GM12873 (cell line): ENCODE measurements around the gene TIMP2.

Experiments
- TF ChIP-seq, protein P1 (sequence below): IDR thresholded peaks from 2 replicates; pipeline ENCODE4 v1.5.1; 2012; ENCODE audit warnings: low read depth, mild to moderate bottlenecking, moderate library complexity, low read length, control low read depth; ENCODE audit not compliant: insufficient read depth; ENCODE audit errors: missing control alignments

TIMP2 gene, protein sequence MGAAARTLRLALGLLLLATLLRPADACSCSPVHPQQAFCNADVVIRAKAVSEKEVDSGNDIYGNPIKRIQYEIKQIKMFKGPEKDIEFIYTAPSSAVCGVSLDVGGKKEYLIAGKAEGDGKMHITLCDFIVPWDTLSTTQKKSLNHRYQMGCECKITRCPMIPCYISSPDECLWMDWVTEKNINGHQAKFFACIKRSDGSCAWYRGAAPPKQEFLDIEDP

DNA sequence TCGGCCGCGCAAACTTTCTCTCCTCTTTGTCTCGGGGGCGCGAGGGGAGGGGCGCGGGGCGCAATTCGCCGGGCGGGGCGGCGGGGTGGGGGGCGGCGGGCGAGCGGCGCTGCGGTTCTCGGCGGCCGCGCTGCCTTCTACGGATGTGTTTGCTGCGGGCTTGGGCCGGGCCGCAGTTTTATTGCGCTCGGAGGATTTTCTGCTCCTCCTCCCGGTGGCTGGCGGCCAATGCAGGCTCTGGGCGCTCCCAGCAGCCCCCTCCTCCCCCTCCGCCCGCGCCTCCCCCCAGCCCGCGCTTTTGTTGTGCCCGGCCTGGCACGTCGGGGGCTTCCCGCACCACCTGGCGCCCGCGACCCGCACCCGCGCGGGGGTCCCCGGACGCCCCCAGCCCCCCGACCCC is at the start of gene TIMP2:
TSS of gene TIMP2 (minus strand) at position 154 of the 400 bp plus-strand sequence. CDS start 299 bp downstream, outside the sequence.
- TF ChIP-seq, protein P1, sequence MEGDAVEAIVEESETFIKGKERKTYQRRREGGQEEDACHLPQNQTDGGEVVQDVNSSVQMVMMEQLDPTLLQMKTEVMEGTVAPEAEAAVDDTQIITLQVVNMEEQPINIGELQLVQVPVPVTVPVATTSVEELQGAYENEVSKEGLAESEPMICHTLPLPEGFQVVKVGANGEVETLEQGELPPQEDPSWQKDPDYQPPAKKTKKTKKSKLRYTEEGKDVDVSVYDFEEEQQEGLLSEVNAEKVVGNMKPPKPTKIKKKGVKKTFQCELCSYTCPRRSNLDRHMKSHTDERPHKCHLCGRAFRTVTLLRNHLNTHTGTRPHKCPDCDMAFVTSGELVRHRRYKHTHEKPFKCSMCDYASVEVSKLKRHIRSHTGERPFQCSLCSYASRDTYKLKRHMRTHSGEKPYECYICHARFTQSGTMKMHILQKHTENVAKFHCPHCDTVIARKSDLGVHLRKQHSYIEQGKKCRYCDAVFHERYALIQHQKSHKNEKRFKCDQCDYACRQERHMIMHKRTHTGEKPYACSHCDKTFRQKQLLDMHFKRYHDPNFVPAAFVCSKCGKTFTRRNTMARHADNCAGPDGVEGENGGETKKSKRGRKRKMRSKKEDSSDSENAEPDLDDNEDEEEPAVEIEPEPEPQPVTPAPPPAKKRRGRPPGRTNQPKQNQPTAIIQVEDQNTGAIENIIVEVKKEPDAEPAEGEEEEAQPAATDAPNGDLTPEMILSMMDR, result peak; percentile 22

DNA sequence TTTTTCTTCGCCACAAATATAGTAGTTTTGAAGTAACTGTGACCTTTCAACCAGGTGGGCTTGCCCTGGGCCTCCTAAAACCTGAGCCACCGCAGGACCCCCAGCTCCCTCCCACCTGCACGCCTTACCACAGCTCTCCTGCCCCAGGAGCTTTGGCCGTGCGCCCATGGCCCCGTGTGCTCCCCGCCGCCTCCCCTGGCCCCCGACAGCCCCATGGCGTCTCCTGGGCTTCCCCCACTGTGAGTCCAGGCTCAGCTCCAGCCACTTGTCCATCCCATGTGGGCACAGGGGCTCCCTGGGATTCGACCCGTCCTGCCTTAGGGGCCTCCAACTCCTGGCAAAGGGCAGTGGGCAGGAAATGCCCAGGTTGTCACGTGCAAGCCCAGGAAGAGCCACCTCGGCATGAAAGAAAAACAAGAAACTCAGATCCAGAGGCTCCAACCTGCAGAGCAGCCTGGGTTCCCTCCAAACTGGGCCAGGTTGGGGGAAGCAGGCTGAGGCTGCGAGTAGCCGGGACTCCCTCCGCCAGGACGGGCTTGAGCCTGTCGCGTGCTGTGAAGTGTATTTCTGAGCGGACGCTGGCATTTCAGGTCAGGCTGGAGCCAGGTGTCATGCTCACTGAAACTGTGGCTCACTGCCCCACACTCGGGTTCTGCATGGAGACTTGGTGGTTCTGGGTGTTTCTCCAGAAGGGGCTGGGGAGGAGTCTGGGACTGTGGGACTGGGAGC is 48.8 kb upstream of the TIMP2 start:
- TF ChIP-seq, protein P1, result no peak

DNA sequence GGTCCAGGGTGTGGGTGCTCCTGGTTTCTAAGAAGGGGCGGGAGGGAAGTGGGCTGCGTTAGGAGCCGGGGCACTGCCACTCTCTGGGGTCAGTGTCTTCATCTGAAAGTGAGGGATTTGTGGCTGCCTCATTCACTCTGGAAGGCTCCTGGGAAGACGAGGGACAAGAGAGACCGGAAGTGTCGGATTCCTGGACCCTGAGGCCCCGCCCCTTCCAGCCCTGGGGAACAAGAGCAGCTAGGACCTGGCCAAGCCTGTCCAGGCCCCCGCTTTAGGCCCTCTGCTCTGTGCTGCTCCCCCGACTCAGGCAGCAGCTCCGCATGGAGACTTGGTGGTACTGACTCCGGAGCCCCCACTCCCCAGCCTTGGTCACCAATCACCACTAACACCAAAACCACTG is 48.0 kb upstream of the TIMP2 start:
- TF ChIP-seq, protein P1, result no peak

DNA sequence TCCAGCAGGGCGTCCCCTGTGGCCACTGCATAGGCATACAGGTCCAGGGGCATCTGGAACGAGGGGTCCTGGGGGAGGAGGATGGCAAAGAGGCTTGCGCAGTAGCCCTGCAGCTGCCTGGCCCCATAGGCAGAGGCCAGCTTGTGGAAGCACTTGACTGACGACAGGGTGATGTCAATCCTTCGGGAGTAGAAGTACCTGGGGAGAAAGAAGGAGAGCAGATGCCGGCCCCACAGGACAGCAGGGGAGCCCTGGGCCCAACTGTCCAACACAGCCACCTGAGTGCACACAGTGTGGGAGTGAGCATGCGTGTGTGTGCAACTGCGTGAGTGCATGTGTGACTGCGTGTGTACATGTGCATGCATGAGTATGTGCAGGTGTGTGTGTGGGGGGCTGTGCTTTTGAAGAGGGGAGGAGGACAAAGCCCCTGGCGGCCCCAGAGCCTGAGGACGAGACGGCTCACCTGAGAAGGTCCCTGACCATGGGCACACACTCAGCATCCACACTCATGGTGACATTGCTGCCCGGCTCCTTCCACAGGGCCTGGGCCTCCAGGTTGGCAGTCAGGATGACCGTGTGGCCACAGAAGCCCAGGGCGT is 47.4 kb upstream of the TIMP2 start:
- TF ChIP-seq, protein P1, result no peak

DNA sequence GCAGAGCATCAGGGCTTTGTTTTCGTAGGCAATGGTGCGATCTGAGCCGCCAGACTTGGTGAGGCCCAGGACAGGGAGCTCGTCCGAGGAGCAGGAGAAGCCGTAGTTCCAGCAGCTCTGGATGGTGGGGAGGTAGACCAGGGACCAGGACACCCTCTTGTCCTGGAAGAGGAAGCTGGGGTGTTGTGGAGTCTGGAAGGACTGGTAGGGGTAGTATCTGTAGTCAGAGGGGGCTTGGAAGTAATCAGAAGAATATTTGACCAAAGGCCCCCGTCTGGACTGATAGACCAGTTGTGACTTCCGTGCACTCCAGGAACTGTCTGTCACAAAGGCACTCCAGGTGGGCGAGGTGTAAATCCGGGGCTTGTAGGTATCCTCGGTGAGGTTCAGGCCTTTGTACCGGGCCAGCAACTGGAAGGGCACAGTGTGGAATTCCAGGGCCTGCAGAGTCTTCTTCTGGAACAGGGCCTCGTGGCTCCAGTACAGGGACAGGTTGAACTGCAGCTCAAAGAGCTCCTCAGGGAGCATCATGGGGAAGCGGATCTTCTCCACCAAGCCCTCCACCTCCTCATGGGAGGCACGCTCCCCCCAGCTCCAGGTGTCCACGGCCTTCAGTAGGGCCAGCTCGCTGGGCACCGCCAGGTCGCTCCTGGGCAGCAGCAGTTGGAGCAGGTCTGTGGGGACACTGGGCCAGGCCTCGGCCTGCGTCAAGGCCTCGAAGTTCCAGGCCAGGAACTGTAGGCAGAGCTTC is 46.7 kb upstream of the TIMP2 start:
- TF ChIP-seq, protein P1, result no peak

DNA sequence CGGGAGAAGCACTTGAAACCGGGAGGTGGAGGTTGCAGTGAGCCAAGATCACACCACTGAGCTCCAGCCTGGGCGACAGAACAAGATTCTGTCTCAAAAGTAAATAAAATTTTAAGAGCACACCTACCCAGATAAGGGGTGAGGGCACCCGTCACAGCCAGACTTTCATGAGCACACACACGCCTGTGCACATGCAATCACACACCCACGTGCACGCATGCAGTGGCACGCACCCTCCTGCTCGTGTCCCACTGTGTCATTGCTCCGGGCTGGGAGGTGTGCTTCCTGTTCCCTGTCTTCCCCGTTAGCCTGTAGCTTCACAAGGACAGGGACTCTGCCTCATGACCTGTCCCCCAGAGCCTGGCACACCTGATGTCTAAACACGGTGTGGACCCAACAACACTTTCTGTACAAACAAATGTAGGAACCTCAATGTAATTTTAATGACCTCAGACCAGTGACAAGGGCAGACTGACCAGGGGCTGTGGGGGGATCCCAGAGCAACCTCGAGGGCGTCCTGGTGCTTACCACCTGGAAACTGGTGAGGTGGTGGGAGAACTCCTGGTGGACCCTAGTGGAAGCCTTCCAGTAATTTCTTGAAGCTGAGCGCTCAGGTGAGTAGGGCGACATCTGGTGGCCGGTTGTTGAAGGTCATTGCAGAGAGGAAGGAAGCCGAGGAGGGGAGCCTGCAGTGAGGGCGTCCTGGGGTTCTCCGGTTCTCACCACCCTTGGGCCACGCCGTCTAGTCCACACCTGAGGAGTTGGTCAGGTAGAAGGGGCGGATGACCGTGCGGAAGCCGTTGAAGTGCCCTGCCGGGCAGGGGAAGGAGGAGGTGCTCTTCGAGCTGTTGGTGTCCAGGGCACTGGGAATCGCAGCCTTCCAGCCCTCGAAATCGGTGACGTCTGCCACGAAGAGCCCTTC is 45.9 kb upstream of the TIMP2 start:
- TF ChIP-seq, protein P1, result peak; percentile 87
